HepG2 (cell line): ENCODE measurements around the gene GALNT17. TPM values are rescaled to one million over a fixed set of nuclear protein-coding genes. Genes with fewer than 3 reads are reported as not detected.

Experiments used
- ATAC-seq: fragments of 200-7000 bp; cut with Tn5 transposase; 3 replicates; pipeline ENCODE4 v1.9.1; 2020; ENCODE audit warnings: mild to moderate bottlenecking, moderate library complexity
- BruUV-seq: library from RNA; stranded (reverse); fragments of 400-500 nt; replicated peaks from 2 replicates; lab custom pipeline; 2021; lab: Mats Ljungman, UMichigan
- CTCF ChIA-PET: fragments of 300-600 bp; formaldehyde crosslinking; extraction: SDS; loops from one replicate; lab custom pipeline; 2021; ENCODE audit warnings: low total read pairs, inconsistent platforms, low intra/inter-chr PET ratio; lab: Yijun Ruan, JAX
- POLR2A ChIA-PET: fragments of 350-600 bp; sonication (Branson Sonifier 250); formaldehyde crosslinking; loops from one replicate; lab custom pipeline; 2020; ENCODE audit warnings: antibody characterized with exemption, inconsistent platforms; lab: Yijun Ruan, JAX
- DNase-seq: peaks from one replicate; pipeline ENCODE4 v3.0.0-alpha.2; 2015; ENCODE audit warnings: low spot score
- FAIRE-seq: peaks from 3 replicates; lab custom pipeline; 2011; peaks lifted over from hg19 to GRCh38; lab: Jason Lieb, UNC
- H2AFZ ChIP-seq: one replicate; pipeline ENCODE4 v1.6.1; 2011; ENCODE audit warnings: low read length, inconsistent platforms
- H3K27ac ChIP-seq: fragments of 300-600 bp; 3 replicates; pipeline ENCODE4 v1.8.0; 2011; ENCODE audit warnings: mixed run types, mild to moderate bottlenecking, mixed read lengths, low read length, inconsistent platforms; ENCODE audit not compliant: insufficient read depth; ENCODE audit errors: extremely low read length
- H3K27me3 ChIP-seq, 2 experiments: fragments of 200-600 bp in 1 of 2; 2 replicates in 1 of 2; 3 replicates in 1 of 2; pipeline versions ENCODE4 v1.6.0 to v1.8.0; 2011; ENCODE audit warnings: low read length in 2 of 2, mild to moderate bottlenecking in 2 of 2, moderate library complexity in 2 of 2, inconsistent platforms in 1 of 2; ENCODE audit not compliant: insufficient read depth in 2 of 2, control insufficient read depth in 1 of 2
- H3K36me3 ChIP-seq, 2 experiments: fragments of 200-600 bp in 1 of 2; replicated peaks in 1 of 2; 2 replicates in 1 of 2; 3 replicates in 1 of 2; pipeline versions ENCODE4 v1.5.1 to v1.8.0; 2011; ENCODE audit warnings: low read length in 2 of 2, inconsistent platforms in 1 of 2; ENCODE audit not compliant: insufficient read depth in 2 of 2, control insufficient read depth in 1 of 2
- H3K4me1 ChIP-seq: 2 replicates; pipeline ENCODE4 v1.5.1; 2012; ENCODE audit warnings: low read length, inconsistent platforms; ENCODE audit not compliant: insufficient read depth
- H3K4me2 ChIP-seq: 2 replicates; pipeline ENCODE4 v1.6.0; 2011; ENCODE audit warnings: low read depth, low read length, inconsistent platforms
- H3K4me3 ChIP-seq, 3 experiments: fragments of 200-600 bp in 1 of 3; sonication (generic), shearing (Covaris generic) in 1 of 3; replicated peaks in 1 of 3; 2 replicates each; pipeline ENCODE4 v1.5.1; 2011 to 2016; ENCODE audit warnings: low read length in 3 of 3, inconsistent platforms in 2 of 3, low read depth in 2 of 3, mild to moderate bottlenecking in 2 of 3, control low read depth in 1 of 3, mixed read lengths in 1 of 3; ENCODE audit not compliant: insufficient read depth in 1 of 3
- H3K79me2 ChIP-seq: one replicate; pipeline ENCODE4 v1.6.1; 2011; ENCODE audit warnings: low read length, inconsistent platforms; ENCODE audit not compliant: insufficient read depth
- H3K9ac ChIP-seq: 2 replicates; pipeline ENCODE4 v1.6.0; 2011; ENCODE audit warnings: mild to moderate bottlenecking, low read depth, low read length, inconsistent platforms; ENCODE audit not compliant: insufficient read depth
- H3K9me3 ChIP-seq: 2 replicates; pipeline ENCODE4 v1.5.1; 2012; ENCODE audit warnings: mild to moderate bottlenecking, low read length
- H4K20me1 ChIP-seq: 2 replicates; pipeline ENCODE4 v1.6.0; 2011; ENCODE audit warnings: inconsistent platforms, mild to moderate bottlenecking, low read length, moderate library complexity; ENCODE audit not compliant: insufficient read depth
- ADNP ChIP-seq: sonication (generic); formaldehyde crosslinking; IDR thresholded peaks from 2 replicates; pipeline ENCODE4 v1.4.0; 2020; ENCODE audit warnings: missing genetic modification reagents
- RAD21 ChIP-seq: fragments of 450-650 bp; formaldehyde crosslinking; IDR thresholded peaks from 2 replicates; pipeline ENCODE4 v1.5.0; 2020; ENCODE audit warnings: mild to moderate bottlenecking
- TAF15 ChIP-seq: fragments of 200-400 bp; formaldehyde crosslinking; IDR thresholded peaks from one replicate; pipeline ENCODE4 v1.6.1; 2018; ENCODE audit warnings: mild to moderate bottlenecking, low read depth, low read length; ENCODE audit not compliant: poor library complexity, severe bottlenecking
- ZNF607 ChIP-seq: sonication (generic); formaldehyde crosslinking; IDR thresholded peaks from 2 replicates; pipeline ENCODE4 v1.5.1; 2020; ENCODE audit warnings: missing genetic modification reagents, mild to moderate bottlenecking, borderline replicate concordance
- ZNF660 ChIP-seq: sonication (generic); formaldehyde crosslinking; IDR thresholded peaks from 2 replicates; pipeline ENCODE4 v1.5.1; 2020; ENCODE audit warnings: mild to moderate bottlenecking, low read depth, missing genetic modification reagents, borderline replicate concordance
- ZNF713 ChIP-seq: sonication (generic); formaldehyde crosslinking; IDR thresholded peaks from 2 replicates; pipeline ENCODE4 v1.4.0; 2020; ENCODE audit warnings: mild to moderate bottlenecking, missing genetic modification reagents
- ZNF775 ChIP-seq: sonication (generic); formaldehyde crosslinking; IDR thresholded peaks from 2 replicates; pipeline ENCODE4 v1.4.0; 2020; ENCODE audit warnings: missing genetic modification reagents, mild to moderate bottlenecking, moderate library complexity, borderline replicate concordance
- WGBS: methylation state at CpG from one replicate; pipeline ENCODE4 v1.1.6; 2017; ENCODE audit warnings: low lambda C conversion rate; 5-methylcytosine and 5-hydroxymethylcytosine counted together
- in situ Hi-C: cut with HindIII; loops from 2 replicates; pipeline ENCODE4 v1.10.0; 2017; ENCODE audit warnings: low pct_unique_long_range_greater_than_20kb; ENCODE audit not compliant: extremely low pct_ligation_motif_present
- intact Hi-C: fragments of 100-400 bp; cut with micrococcal nuclease; formaldehyde crosslinking; loops from one replicate; pipeline ENCODE4 v1.10.0; 2022; ENCODE audit not compliant: unreplicated experiment
- polyA plus RNA-seq, 8 experiments: library from polyadenylated mRNA; depleted of rRNA in 3 of 8; stranded (reverse) in 7 of 8; unstranded in 1 of 8; fragments of >200 nt; fragmentation: Illumina TruSeq in 4 of 8; extraction: Trizol in 4 of 8; gene quantifications; 2 replicates each; pipeline versions ENCODE4 v1.2.1 to v1.2.3, GENCODE V29; 2011 to 2016; ENCODE audit warnings: low read depth in 4 of 8, missing spikeins in 1 of 8, mixed read lengths in 1 of 8; ENCODE audit not compliant: insufficient read depth in 1 of 8
- total RNA-seq, 5 experiments: library from RNA; depleted of rRNA; stranded (reverse); fragments of >200 nt; fragmentation: Illumina TruSeq; extraction: Trizol; gene quantifications; 2 replicates each; pipeline ENCODE4 v1.2.3, GENCODE V29; 2016; ENCODE audit warnings: low read depth in 1 of 5
- TF ChIP-seq, protein P1 (sequence below), 2 experiments: fragments of 450-650 bp in 1 of 2; sonication (generic) in 1 of 2; formaldehyde crosslinking; IDR thresholded peaks; 2 replicates each; pipeline versions ENCODE4 v1.5.0 to v1.8.0; 2020 to 2022; ENCODE audit warnings: mild to moderate bottlenecking in 1 of 2, missing genetic modification reagents in 1 of 2
- TF ChIP-seq, protein P2 (sequence below): sonication (generic); formaldehyde crosslinking; IDR thresholded peaks from 2 replicates; pipeline ENCODE4 v1.4.0; 2020; ENCODE audit warnings: missing genetic modification reagents, borderline replicate concordance

Gene GALNT17
- total and polyA plus RNA-seq, 2 of the 13 experiments (the other 11 are each of a cell fraction or from before 2014, with no cell fraction given): not detected

GRCh38 chr7:71625545-71625944, 493.6 kb downstream of the GALNT17 start:
- Histone ChIP-seq H3K36me3 (no peaks in the 10 kb centered on the region), H3K4me3 (no peak overlapping the region), H3K9me3 (no peaks in the 10 kb centered on the region), H3K4me2 (no peak overlapping the region), H2AFZ (no peak overlapping the region), H3K27ac (no peak overlapping the region), H3K79me2 (no peaks in the 10 kb centered on the region), H4K20me1 (no peaks in the 10 kb centered on the region), H3K9ac (no peak overlapping the region), H3K27me3 (no peaks in the 10 kb centered on the region), H3K4me1 (no peaks in the 10 kb centered on the region)
- ChIA-PET POLR2A (no interaction called here), CTCF (no interaction called here)
- ATAC-seq (no peak), DNase-seq (no peak), FAIRE-seq (no peak)
- WGBS: 31% methylated on average over 4 of the region's 4 CpGs
- BruUV-seq: no TSS peak
- in situ Hi-C loops: no loop called here
- TF ChIP-seq RAD21 (CRISPR knock-in tag) (no peak), ADNP (CRISPR knock-in tag) (no peak), ZNF713 (CRISPR knock-in tag) (no peak), TAF15 (no peak), ZNF775 (CRISPR knock-in tag) (no peak), ZNF660 (CRISPR knock-in tag) (no peak), ZNF607 (CRISPR knock-in tag) (no peak)
- TF ChIP-seq, protein P1, sequence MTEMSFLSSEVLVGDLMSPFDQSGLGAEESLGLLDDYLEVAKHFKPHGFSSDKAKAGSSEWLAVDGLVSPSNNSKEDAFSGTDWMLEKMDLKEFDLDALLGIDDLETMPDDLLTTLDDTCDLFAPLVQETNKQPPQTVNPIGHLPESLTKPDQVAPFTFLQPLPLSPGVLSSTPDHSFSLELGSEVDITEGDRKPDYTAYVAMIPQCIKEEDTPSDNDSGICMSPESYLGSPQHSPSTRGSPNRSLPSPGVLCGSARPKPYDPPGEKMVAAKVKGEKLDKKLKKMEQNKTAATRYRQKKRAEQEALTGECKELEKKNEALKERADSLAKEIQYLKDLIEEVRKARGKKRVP (CRISPR knock-in tag; IDR thresholded peaks at IDR 0.05): no peak
- TF ChIP-seq, protein P2, sequence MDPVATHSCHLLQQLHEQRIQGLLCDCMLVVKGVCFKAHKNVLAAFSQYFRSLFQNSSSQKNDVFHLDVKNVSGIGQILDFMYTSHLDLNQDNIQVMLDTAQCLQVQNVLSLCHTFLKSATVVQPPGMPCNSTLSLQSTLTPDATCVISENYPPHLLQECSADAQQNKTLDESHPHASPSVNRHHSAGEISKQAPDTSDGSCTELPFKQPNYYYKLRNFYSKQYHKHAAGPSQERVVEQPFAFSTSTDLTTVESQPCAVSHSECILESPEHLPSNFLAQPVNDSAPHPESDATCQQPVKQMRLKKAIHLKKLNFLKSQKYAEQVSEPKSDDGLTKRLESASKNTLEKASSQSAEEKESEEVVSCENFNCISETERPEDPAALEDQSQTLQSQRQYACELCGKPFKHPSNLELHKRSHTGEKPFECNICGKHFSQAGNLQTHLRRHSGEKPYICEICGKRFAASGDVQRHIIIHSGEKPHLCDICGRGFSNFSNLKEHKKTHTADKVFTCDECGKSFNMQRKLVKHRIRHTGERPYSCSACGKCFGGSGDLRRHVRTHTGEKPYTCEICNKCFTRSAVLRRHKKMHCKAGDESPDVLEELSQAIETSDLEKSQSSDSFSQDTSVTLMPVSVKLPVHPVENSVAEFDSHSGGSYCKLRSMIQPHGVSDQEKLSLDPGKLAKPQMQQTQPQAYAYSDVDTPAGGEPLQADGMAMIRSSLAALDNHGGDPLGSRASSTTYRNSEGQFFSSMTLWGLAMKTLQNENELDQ (CRISPR knock-in tag): no peak
- intact Hi-C loops: no loop called here
